Measurements from ENCODE around the gene CDK17. TPM values are rescaled to one million over a fixed set of nuclear protein-coding genes. Genes with fewer than 3 reads are reported as not detected.

Gene CDK17
- total and polyA plus RNA-seq, 9 of the 15 experiments (the other 6 are each of a cell fraction or from before 2014, with no cell fraction given), result 4.8 to 39.3 (median 21.6) TPM

- TF ChIP-seq ATF1 (CRISPR knock-in tag; IDR thresholded peaks at IDR 0.05), result no peak
- peak; percentile 45 for TF ChIP-seq ATF1 (tag; IDR thresholded peaks at IDR 0.05)
- TF ChIP-seq PHF8 (IDR thresholded peaks at IDR 0.05; ENCODE audit: borderline replicate concordance, low read length), result peak; percentile 74
- TF ChIP-seq, protein P1, sequence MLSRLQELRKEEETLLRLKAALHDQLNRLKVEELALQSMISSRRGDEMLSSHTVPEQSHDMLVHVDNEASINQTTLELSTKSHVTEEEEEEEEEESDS (CRISPR knock-in tag; IDR thresholded peaks at IDR 0.05), result no peak
- no peak for TF ChIP-seq LEF1 (IDR thresholded peaks at IDR 0.05)
- TF ChIP-seq KLF13 (tag; IDR thresholded peaks at IDR 0.05; ENCODE audit: borderline replicate concordance, low read depth), result no peak
- no peak for TF ChIP-seq THRAP3 (IDR thresholded peaks at IDR 0.05; ENCODE audit: borderline replicate concordance)
- TF ChIP-seq RBBP5 (IDR thresholded peaks at IDR 0.05; ENCODE audit: borderline replicate concordance, insufficient read depth, low read length, poor library complexity, severe bottlenecking), result peak; percentile 88
- no peak for TF ChIP-seq CBFA2T2 (conservative IDR thresholded peaks at IDR 0.05)
- 0 out of 2 replicates have a peak, but pooled peaks have one; percentile 66 for TF ChIP-seq ERF (CRISPR knock-in tag; IDR thresholded peaks at IDR 0.05)
- TF ChIP-seq NR4A1 (CRISPR knock-in tag; IDR thresholded peaks at IDR 0.05), result no peak
- TF ChIP-seq NR4A1 (tag; IDR thresholded peaks at IDR 0.05), result no peak
- TF ChIP-seq SUPT5H (IDR thresholded peaks at IDR 0.05), result peak; percentile 56; the same call in 1 of the 2 replicates
- no peak for TF ChIP-seq E2F4 (CRISPR knock-in tag; IDR thresholded peaks at IDR 0.05; ENCODE audit: low read depth)
- TF ChIP-seq YBX1 (IDR thresholded peaks at IDR 0.05), result no peak
- TF ChIP-seq, protein P2, sequence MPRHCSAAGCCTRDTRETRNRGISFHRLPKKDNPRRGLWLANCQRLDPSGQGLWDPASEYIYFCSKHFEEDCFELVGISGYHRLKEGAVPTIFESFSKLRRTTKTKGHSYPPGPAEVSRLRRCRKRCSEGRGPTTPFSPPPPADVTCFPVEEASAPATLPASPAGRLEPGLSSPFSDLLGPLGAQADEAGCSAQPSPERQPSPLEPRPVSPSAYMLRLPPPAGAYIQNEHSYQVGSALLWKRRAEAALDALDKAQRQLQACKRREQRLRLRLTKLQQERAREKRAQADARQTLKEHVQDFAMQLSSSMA (CRISPR knock-in tag; IDR thresholded peaks at IDR 0.05), result peak; percentile 71; the same call in 1 of the 2 replicates
- no peak for TF ChIP-seq HNRNPL (IDR thresholded peaks at IDR 0.05; ENCODE audit: low read depth, low read length)
- peak in 1 of 2 experiments; percentile 89; a peak in 2 of 4 replicates for TF ChIP-seq UBTF (IDR thresholded peaks at IDR 0.05; ENCODE audit: borderline replicate concordance in 1 of 2, low read depth in 2 of 2, low read length in 2 of 2)
- TF ChIP-seq PML (IDR thresholded peaks at IDR 0.05; ENCODE audit: low read length), result peak; percentile 39; the same call in 1 of the 2 replicates
- TF ChIP-seq, protein P3, sequence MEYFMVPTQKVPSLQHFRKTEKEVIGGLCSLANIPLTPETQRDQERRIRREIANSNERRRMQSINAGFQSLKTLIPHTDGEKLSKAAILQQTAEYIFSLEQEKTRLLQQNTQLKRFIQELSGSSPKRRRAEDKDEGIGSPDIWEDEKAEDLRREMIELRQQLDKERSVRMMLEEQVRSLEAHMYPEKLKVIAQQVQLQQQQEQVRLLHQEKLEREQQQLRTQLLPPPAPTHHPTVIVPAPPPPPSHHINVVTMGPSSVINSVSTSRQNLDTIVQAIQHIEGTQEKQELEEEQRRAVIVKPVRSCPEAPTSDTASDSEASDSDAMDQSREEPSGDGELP (CRISPR knock-in tag; IDR thresholded peaks at IDR 0.05; ENCODE audit: borderline replicate concordance), result peak; percentile 28; the same call in 1 of the 2 replicates
- 0 out of 2 replicates have a peak, but pooled peaks have one; percentile 40 for TF ChIP-seq ZNF76 (CRISPR knock-in tag; IDR thresholded peaks at IDR 0.05; ENCODE audit: borderline replicate concordance)
These were observed at the start of gene CDK17 (continued) for GRCh38 chr12:96399919-96400630.

Measured in K562 (cell line).